GM10847 (cell line): Measurements from ENCODE around the gene HEBP1.

Source experiments
- POLR2A ChIP-seq: IDR thresholded peaks from 2 replicates; pipeline ENCODE4 v1.6.1; 2011; ENCODE audit not compliant: insufficient read length; ENCODE audit errors: extremely low read depth

Gene HEBP1

GRCh38 chr12:13000925-13001774, 1.1 kb upstream of the HEBP1 start:
- TF ChIP-seq POLR2A: no peak

- TF ChIP-seq POLR2A: no peak
Observed at GRCh38 chr12:13000616-13000924, 505 bp upstream of the HEBP1 start.

GRCh38 chr12:12999271-12999958, 650 bp downstream of the HEBP1 start:
- TF ChIP-seq POLR2A: no peak

GRCh38 chr12:12998248-12998647, 1.8 kb downstream of the HEBP1 start:
- TF ChIP-seq POLR2A: no peak

GRCh38 chr12:12997734-12998133, 2.3 kb downstream of the HEBP1 start:
- no peak for TF ChIP-seq POLR2A

GRCh38 chr12:12997156-12997555, 2.9 kb downstream of the HEBP1 start:
- no peak for TF ChIP-seq POLR2A

- no peak for TF ChIP-seq POLR2A
Observed at GRCh38 chr12:12996209-12996608, 3.9 kb downstream of the HEBP1 start.

GRCh38 chr12:12995088-12995487, 5.0 kb downstream of the HEBP1 start:
- TF ChIP-seq POLR2A: no peak

GRCh38 chr12:12993367-12993766, 6.7 kb downstream of the HEBP1 start:
- TF ChIP-seq POLR2A: no peak

- no peak for TF ChIP-seq POLR2A
Observed at GRCh38 chr12:12992418-12993130, 7.5 kb downstream of the HEBP1 start.

GRCh38 chr12:12990700-12991468, 9.2 kb downstream of the HEBP1 start:
- TF ChIP-seq POLR2A: no peak

GRCh38 chr12:12987421-12987820, 12.6 kb downstream of the HEBP1 start:
- no peak for TF ChIP-seq POLR2A

- TF ChIP-seq POLR2A: no peak
Observed at GRCh38 chr12:12986775-12987331, 13.2 kb downstream of the HEBP1 start.

- no peak for TF ChIP-seq POLR2A
Observed at GRCh38 chr12:12985817-12986408, 14.2 kb downstream of the HEBP1 start.

- TF ChIP-seq POLR2A: no peak
Observed at GRCh38 chr12:12984149-12984548, 15.9 kb downstream of the HEBP1 start.
